K562 (cell line): ENCODE data around the gene HAUS2. TPM values are rescaled to one million over a fixed set of nuclear protein-coding genes. Genes with fewer than 3 reads are reported as not detected.

Source experiments
- ARHGAP35 ChIP-seq: fragments of 450-650 bp; IDR thresholded peaks from 2 replicates; pipeline ENCODE4 v1.6.1; 2018; ENCODE audit not compliant: partially characterized antibody
- DPF2 ChIP-seq: fragments of 450-650 bp; IDR thresholded peaks from 2 replicates; pipeline ENCODE4 v1.6.1; 2016
- E2F5 ChIP-seq: sonication (generic); formaldehyde crosslinking; IDR thresholded peaks from 2 replicates; pipeline ENCODE4 v1.8.0; 2022; ENCODE audit warnings: mild to moderate bottlenecking, missing genetic modification reagents
- EP400 ChIP-seq: fragments of 450-650 bp; IDR thresholded peaks from 2 replicates; pipeline ENCODE4 v1.6.1; 2017; ENCODE audit warnings: antibody characterized with exemption, mild to moderate bottlenecking, moderate library complexity
- HDAC3 ChIP-seq: fragments of 450-650 bp; IDR thresholded peaks from 2 replicates; pipeline ENCODE4 v1.6.1; 2018; ENCODE audit warnings: borderline replicate concordance, mild to moderate bottlenecking, moderate library complexity; ENCODE audit not compliant: partially characterized antibody
- MYBL2 ChIP-seq, 2 experiments: fragments of 450-650 bp in 1 of 2; sonication (generic) in 1 of 2; formaldehyde crosslinking in 1 of 2; IDR thresholded peaks; 2 replicates each; pipeline versions ENCODE4 v1.6.1 to v1.8.1; 2017 to 2022; ENCODE audit warnings: borderline replicate concordance in 1 of 2, inconsistent platforms in 1 of 2, low read depth in 1 of 2, mild to moderate bottlenecking in 1 of 2, missing genetic modification reagents in 1 of 2, moderate library complexity in 1 of 2
- POLR2G ChIP-seq: fragments of 200-400 bp; formaldehyde crosslinking; IDR thresholded peaks from 2 replicates; pipeline ENCODE4 v1.6.1; 2017; ENCODE audit warnings: low read depth, mild to moderate bottlenecking, antibody characterized with exemption, low read length, moderate library complexity
- RB1 ChIP-seq: fragments of 450-650 bp; IDR thresholded peaks from 2 replicates; pipeline ENCODE4 v1.6.1; 2017; ENCODE audit warnings: low read depth, mild to moderate bottlenecking
- REST ChIP-seq, 2 experiments: fragments of 450-650 bp; formaldehyde crosslinking in 1 of 2; IDR thresholded peaks; 2 replicates each; pipeline versions ENCODE4 v1.4.0 to v1.6.1; 2014 to 2020; ENCODE audit warnings: mild to moderate bottlenecking in 2 of 2, borderline replicate concordance in 1 of 2, low read depth in 1 of 2
- SMAD3 ChIP-seq: fragments of 450-650 bp; formaldehyde crosslinking; conservative IDR thresholded peaks from 2 replicates; pipeline ENCODE4 v1.4.0; 2020; ENCODE audit warnings: mild to moderate bottlenecking
- SMARCB1 ChIP-seq: IDR thresholded peaks from 2 replicates; pipeline ENCODE4 v1.6.1; 2011; ENCODE audit warnings: improper control_type of control experiment, low read depth; ENCODE audit not compliant: insufficient read length
- TAF9B ChIP-seq: fragments of 450-650 bp; IDR thresholded peaks from 2 replicates; pipeline ENCODE4 v1.6.1; 2018; ENCODE audit warnings: mild to moderate bottlenecking; ENCODE audit not compliant: partially characterized antibody
- TBP ChIP-seq: optimal IDR thresholded peaks from 2 replicates; pipeline ENCODE3; 2011; ENCODE audit warnings: low read depth, low read length, improper control_type of control experiment
- YBX1 ChIP-seq: fragments of 450-650 bp; IDR thresholded peaks from 2 replicates; pipeline ENCODE4 v1.7.1; 2016; ENCODE audit warnings: mild to moderate bottlenecking
- ZNF140 ChIP-seq: fragments of 250-450 bp; sonication (Bioruptor Pico); IDR thresholded peaks from 2 replicates; pipeline ENCODE4 v1.8.0; 2021; ENCODE audit warnings: moderate library complexity, mild to moderate bottlenecking, inconsistent platforms
- ZNF212 ChIP-seq: fragments of 450-650 bp; formaldehyde crosslinking; IDR thresholded peaks from 2 replicates; pipeline ENCODE4 v1.4.0; 2020; ENCODE audit warnings: mild to moderate bottlenecking
- ZNF586 ChIP-seq: fragments of 450-650 bp; formaldehyde crosslinking; conservative IDR thresholded peaks from 2 replicates; pipeline ENCODE4 v1.4.0; 2020; ENCODE audit warnings: mild to moderate bottlenecking, moderate library complexity
- polyA plus RNA-seq, 8 experiments: library from polyadenylated mRNA; depleted of rRNA in 4 of 8; stranded (reverse) in 5 of 8; unstranded in 3 of 8; fragments of >200 nt; fragmentation: Nextera tagmentation in 2 of 8; fragmentation: Illumina TruSeq in 1 of 8; extraction: Ambion mirVana in 2 of 8; extraction: Trizol in 1 of 8; gene quantifications; 2 replicates each; pipeline versions ENCODE4 v1.2.1 to v1.2.3, GENCODE V29; 2011 to 2014; ENCODE audit warnings: inconsistent platforms in 1 of 8, missing spikeins in 1 of 8
- total RNA-seq, 7 experiments: library from RNA; depleted of rRNA in 6 of 7; stranded (reverse); fragments of >200 nt in 6 of 7; fragmentation: Illumina TruSeq in 2 of 7; extraction: Trizol in 2 of 7; gene quantifications; 2 replicates each; pipeline versions ENCODE4 v1.2.1 to v1.2.3, GENCODE V29; 2011 to 2021; ENCODE audit warnings: low replicate concordance in 1 of 7
- TF ChIP-seq, protein P1 (sequence below): fragments of 450-650 bp; formaldehyde crosslinking; IDR thresholded peaks from 2 replicates; pipeline ENCODE4 v1.4.0; 2022; ENCODE audit warnings: mild to moderate bottlenecking, moderate library complexity

The HAUS2 gene
- total and polyA plus RNA-seq, 9 of the 15 experiments (the other 6 are each of a cell fraction or from before 2014, with no cell fraction given): 30.6 to 64.9 (median 54.1) TPM

- TF ChIP-seq REST (IDR thresholded peaks at IDR 0.05; ENCODE audit: borderline replicate concordance) (no peak; the same call in 1 of the 2 replicates), REST (CRISPR knock-in tag; IDR thresholded peaks at IDR 0.05; ENCODE audit: low read depth) (no peak), EP400 (no peak), TAF9B (no peak), E2F5 (CRISPR knock-in tag) (no peak), HDAC3 (peak; percentile 87), YBX1 (no peak), ZNF586 (CRISPR knock-in tag) (no peak), ZNF212 (CRISPR knock-in tag) (no peak), SMARCB1 (no peak), MYBL2 (IDR thresholded peaks at IDR 0.05; ENCODE audit: low read depth) (no peak), MYBL2 (CRISPR knock-in tag; IDR thresholded peaks at IDR 0.05; ENCODE audit: borderline replicate concordance) (no peak), POLR2G (no peak), ARHGAP35 (no peak), TBP (peak; percentile 37), DPF2 (peak; percentile 93), RB1 (no peak), ZNF140 (no peak), SMAD3 (no peak)
- TF ChIP-seq, protein P1, sequence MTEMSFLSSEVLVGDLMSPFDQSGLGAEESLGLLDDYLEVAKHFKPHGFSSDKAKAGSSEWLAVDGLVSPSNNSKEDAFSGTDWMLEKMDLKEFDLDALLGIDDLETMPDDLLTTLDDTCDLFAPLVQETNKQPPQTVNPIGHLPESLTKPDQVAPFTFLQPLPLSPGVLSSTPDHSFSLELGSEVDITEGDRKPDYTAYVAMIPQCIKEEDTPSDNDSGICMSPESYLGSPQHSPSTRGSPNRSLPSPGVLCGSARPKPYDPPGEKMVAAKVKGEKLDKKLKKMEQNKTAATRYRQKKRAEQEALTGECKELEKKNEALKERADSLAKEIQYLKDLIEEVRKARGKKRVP (CRISPR knock-in tag): no peak
Observed at GRCh38 chr15:42584031-42584765, 35.6 kb downstream of the HAUS2 start (continued).
